DMS 273 treated with DMSO at 0.1 percent for 48 hours (cell line): ENCODE data around the gene CLCNKA.
"Not testable (repeated sequence)": the region's sequence is repeated elsewhere in the genome, so short reads cannot be mapped to it uniquely, and the experiment has no call there.

Experiments used
- DNase-seq: peaks from one replicate; lab custom pipeline; 2025; lab: John Stamatoyannopoulos, UW

CLCNKA gene

DNA sequence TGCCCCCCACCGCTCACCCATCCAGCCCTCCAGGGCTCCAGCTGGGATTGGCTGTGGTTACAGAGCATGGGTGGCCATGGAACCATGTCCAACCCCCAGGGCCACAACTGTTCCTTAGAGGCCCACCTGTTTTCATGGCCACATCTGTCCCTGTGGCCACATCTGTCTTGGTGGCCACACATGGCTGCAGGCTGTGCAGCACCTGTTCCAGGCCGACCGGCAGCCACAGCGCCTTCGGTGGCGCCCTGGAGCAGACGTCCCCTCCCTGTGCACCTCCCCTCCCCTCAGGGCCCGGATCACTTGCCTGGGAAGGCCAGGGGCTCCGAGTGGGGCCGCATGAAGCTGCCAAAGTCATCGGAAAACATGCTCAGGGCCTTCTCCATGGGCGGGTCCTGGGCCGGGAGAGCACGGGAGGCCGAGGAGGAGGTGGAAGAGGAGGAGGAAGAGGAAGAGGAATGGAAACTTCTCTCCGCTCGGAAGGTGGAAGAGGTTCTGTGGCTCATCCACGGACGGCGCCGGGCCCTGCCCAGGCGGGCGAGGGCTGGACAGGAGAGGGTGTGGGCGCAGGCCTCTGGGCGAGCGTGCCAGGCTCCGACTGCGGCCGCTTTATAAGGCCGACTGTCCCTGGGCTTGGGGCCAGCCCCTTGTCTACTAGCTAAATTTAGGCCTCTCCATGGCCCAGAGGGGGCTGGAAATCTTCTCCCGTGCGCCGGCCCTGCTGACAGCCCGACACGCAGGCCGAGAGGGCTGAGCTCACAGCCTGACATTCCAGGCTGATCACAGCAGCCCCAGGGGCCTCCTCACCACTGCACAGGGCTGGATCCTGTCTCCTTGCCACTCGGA lies 4.2 kb upstream of the CLCNKA start, which contains the start of gene HSPB7:
HSPB7 (minus strand) TSS at position 583 of the 843 bp plus-strand sequence; CDS start at position 503, 80 bp downstream.
- no peak for DNase-seq

DNA sequence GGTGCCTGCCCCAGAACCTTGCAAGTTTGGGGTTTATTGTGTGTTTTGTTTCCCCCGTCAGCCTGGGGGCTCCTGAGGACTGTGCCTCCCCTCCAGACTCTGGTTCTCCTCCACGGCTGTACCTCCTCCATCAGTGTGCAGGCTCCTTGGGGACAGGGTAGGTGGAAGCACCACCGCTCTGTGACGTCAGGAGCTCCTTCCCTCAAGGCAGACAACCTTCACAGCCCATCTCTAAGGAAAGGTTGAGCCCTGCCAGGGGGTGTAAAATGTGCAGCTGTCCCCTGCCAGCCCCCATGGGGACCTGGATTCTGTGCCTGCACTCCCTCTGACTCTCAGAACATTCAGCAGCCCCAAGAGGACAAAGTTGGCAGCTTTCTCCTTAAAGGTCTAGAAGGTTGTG lies 3.5 kb upstream of the CLCNKA start:
- no peak for DNase-seq

DNA sequence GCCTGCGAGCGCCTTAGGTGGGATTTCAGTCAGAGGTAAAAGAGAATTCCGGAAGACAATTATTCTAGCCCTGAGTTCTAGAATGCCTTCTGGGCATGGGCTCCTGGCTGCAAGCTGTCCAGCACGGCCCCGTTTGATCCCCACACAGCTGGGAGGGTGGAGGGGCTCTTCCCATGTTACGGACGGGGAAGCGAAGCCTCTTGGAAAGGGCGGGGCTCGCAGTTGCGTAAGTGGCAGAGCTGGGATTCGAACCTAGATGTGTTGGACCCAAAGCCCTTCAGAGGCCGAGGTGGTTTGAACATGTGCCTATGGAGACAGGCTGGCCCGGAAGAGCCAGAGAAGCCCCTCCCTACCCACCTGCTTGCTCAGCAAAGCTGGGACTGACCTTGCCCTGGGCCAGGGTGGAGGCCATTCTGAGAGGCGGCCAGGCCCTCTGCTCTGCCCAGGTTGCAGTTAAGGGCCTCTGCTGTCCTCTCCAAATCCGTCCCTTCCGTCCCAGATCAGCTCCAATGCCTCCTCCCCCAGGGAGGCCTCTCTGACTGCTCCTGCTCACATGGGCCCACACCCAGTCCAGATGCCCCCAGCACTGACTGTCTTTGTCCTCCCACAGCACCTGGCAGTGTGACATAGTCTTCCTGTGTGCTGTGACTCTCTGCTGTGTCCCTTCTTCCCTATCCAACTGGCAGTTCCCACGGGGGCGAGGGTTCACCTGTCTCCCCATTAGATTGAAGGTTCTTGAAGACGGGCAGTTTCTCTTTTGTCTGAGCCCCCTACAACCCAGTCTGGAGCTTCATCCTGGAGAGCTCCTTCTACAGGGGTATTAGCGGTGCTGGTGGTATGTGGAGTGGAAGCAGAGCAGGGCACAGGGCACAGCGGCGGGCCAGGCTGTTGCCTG lies 2.8 kb upstream of the CLCNKA start:
- DNase-seq: no peak

DNA sequence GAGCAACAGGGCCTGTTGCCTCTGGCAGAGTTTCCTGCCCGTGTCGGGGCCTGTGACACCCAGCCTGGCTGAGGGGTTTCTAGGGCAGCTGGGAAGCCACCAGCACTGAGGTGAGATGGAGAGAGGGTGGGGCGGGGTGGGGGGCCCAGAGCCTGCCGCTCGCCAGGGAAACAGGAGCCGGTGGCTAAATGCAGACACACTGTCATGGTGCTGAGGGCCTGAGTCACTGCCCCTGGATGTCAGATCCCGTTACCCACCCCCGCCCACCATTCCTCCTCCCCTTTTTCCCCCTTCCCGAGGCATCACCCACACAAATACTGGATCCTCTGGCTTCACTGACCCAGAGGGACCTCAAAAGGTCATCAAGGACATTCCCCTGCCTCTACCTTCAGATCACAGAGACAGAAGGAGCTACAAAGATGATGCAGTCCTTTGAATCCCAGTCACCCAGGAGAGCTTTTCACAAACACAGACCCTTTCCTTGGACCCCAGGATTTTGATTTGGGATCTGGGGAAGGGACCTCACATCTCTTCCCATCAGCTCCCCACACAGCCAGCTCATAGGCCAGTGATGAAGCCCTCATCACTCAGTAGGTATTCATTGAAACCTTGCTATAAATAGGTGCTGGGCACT lies 2.1 kb upstream of the CLCNKA start:
- DNase-seq: no peak

DNA sequence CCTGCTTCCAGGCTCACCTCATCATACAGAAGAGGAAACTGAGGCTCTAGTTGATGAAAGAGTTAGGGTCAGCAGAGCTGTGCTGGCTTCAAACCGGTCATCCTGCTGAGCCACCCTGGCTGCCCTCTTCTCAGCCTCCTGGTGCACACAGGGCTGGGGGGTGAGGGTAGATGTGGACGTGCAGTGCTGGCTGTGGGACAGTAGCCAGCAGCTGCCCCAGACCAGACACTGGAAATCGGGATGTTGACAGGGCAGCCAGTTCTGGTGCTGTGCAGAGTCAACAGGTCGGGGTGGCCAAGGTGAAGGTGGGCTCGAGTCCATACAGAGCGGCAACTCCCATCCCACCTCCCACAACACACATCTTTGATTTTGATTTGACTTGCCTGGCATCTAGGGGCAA lies 1.5 kb upstream of the CLCNKA start:
- DNase-seq: no peak

DNA sequence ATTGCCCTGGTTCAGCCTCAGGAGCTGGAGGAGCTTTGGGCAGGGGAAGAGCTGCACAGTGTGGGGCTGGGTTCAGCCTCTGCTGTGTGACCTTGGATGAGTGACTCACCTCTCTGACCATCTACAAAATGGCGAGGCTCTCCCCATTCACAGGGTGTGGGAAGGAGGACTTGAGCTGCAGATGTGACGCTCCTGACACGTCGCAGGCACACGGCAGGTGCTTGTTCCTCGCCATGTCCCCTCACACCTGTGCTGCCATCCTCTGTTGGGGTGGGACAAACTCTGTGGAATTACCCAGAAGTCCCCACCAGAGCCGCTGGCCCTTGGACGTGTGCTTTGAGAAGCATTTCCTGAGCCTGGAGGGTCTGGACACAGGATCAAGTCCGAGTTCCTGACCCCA lies 958 bp upstream of the CLCNKA start:
- not testable (repeated sequence) for DNase-seq

DNA sequence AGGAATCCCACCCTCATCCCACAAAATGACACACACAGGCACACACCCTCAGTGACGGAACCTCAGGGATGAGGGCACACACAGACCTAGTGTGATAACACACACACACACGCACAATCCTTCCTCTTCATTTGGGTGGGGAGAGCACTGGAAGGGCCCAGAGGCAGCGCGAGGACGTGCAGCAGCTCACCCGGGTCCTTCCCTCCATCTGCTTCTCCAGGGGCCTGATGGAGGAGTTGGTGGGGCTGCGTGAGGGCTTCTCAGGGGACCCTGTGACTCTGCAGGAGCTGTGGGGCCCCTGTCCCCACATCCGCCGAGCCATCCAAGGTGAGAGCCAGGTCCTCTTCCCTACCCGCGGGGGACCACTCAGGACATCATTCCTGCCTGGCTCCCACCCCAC lies 557 bp downstream of the CLCNKA start:
- DNase-seq: no peak

DNA sequence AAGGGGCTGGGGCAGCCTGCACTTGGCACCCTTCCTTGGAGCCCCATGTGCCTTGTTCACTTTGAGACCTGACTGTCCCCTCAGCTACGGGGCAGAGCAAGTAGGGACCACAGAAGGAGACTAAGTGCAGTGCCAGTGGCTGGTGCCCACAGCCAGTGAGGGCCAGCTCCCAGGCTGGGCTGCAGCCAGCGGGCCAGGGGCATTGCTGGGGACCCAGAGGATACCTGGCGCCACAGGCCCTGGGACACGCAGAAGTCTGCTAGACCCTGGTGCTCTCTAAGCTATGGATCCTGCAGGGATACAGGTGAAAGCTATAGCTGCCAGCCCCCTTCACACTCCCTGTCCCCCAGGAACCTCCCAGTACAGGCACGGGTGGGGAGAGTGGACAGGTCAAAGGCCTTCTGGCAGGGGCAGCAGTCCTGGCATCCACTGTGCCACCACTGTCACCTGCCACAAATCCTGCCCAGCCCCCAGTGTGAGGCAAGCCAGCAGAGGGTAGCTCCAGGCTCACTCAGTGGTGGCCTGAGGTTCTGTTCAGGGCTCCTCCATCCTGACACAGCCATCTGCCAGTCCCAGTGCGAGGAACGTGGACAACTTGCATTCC lies 1.3 kb downstream of the CLCNKA start:
- no peak for DNase-seq

DNA sequence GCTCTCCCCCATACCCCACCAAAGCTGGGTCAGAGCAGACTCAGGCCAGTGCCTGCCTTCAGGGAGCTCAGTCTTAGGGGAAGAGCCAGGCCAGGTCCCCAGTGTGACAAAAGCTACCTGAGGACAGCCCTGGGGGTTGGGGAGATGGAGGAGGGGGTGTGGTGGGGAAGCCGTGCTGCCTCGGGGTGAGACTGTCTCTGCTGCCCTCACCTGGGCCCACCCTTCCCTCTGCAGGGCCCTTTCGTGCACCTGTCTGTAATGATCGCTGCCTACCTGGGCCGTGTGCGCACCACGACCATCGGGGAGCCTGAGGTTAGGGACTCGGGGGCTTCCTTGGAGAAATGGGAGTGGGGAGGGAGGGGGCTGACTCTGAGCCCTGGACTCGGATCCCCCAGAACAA lies 4.5 kb downstream of the CLCNKA start:
- not testable (repeated sequence) for DNase-seq

DNA sequence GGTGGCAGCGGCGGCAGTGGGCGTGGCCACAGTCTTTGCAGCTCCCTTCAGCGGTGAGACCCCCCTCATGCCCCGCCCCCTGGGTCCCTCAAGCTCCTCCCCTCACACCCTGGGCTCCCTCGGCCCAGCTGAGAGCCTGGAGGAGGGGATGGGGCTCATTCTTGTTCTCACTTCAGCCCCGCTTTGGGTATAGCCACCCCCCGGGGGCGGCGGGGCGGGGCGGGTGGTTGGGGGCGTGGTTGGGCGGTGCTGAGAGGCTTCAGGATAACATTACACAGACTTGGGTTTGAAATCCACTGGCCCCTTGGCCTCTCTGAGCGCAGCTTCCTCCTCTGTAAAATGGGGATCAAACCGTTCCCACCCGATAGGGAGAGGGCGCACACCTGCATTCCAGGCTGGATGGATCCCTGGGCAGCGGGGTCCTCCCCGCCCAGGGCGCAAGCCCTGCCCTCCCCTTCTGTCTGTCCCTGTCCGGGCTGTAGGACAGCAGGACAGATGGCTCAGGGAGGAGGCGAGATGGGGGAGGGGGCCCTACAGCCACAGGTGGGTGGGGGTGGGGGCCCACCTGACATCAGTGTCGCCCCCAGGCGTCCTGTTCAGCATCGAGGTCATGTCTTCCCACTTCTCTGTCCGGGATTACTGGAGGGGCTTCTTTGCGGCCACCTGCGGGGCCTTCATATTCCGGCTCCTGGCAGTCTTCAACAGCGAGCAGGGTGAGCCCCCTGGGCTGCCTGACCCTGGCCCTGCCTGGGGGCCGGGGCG lies 5.1 kb downstream of the CLCNKA start:
- DNase-seq: no peak

DNA sequence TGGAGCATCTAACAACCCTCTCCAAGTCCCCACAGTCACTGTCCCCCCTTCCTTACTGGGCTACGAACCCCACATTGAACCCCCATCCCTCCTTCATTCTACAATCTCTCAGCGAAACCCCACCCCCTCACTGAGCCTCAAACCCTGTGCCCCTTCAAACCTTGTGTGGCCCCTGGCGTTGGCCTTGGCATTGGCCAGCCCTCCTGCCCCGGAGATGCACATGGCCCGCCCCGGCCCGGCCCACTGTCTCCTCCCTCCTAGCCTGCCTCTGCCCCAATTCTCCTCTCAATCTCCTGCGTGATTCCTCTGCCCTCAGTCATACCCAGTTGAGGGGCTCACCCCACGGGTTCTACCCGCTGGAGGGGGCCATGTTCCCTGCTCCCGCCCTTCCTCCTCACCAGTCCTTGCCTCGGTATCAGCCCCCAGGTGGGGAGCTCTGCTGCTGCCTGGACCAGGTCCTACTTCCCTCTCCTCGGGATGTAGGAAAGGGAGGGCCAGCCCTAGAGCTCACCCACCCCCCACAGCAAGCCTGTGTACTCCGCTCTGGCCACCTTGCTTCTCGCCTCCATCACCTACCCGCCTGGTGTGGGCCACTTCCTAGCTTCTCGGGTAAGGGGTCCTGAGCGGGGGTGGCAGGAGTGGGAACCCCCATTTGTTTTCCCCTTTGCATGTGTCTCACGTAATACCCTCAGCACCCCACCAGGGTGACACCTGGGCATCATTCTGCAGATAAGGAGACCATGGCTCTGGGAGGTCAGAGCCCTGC lies 6.6 kb downstream of the CLCNKA start:
- no peak for DNase-seq

DNA sequence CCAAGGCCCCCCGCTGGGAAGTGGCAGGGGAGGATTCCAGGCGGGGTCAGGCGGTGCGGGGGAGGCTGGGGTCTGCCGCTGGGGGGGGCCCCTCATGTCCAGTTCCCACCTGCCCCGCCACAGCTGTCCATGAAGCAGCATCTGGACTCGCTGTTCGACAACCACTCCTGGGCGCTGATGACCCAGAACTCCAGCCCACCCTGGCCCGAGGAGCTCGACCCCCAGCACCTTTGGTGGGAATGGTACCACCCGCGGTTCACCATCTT lies 7.1 kb downstream of the CLCNKA start:
- not testable (repeated sequence) for DNase-seq

DNA sequence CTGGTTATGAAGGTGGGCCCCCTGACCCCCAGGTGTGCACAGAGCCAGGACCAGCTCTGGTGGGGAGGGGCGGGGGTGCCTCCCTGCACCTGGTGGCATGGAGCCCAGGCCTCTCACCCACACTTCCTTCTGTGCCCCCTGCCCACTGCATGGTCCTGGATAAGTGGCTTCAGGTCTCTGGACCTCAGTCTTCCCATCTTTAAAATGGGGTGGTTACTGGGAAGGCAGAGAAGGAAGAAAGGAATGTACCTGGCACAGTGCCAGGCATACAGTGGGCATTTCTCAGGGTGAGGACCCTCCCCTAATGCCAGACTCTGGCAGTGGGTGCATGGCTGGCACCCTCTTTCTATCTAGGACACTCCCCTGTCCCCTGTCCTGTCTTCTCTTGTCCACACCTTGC lies 7.5 kb downstream of the CLCNKA start:
- no peak for DNase-seq

DNA sequence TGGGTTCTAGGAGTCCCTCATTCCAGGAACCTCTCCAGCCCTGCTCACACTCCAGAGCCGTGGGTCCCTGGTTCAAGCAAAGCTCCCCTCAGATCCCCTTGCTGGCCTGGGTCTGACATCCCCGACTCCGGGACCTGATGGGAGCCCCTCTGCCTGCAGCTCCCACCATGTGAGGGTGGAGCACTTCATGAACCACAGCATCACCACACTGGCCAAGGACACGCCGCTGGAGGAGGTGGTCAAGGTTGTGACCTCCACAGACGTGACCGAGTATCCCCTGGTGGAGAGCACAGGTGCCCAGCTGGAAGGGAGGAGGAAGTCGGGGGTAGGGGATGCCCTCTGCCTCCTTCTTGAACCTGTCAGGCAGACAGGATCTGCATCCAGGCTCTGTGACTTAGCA lies 9.7 kb downstream of the CLCNKA start:
- DNase-seq: no peak

DNA sequence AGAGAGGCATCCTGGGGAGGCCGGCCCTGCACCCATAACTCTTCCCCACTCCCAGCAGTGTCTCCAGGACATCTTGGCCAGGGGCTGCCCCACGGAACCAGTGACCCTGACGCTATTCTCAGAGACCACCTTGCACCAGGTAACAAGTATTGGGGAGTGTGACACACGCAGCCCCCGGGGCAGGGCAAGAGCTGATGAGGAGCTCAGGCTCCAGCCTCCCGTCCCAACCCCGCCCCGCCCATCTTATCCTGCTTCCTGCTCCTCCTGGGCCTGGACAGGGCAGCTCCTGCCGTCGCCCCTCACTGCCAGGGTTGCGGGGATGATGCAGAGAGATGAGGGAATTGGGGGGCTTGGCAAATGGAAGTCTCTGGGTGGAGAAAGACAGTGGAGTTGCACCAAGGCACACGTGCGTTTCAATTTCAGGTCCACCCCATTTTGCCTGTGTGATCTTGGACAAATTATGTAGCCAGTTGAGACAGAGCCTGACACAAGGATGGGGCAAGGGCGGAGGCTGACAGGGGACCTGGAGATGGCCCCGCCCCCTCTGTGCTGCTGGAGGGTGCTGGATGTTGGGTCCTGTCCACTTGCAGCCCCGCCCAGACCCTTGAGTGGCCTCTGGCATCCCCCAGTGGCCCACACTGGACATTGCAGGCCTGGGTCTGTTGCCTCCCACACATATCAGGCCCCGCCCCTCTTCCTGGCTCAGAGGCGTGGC lies 10.7 kb downstream of the CLCNKA start:
- peak; percentile 47 for DNase-seq

DNA sequence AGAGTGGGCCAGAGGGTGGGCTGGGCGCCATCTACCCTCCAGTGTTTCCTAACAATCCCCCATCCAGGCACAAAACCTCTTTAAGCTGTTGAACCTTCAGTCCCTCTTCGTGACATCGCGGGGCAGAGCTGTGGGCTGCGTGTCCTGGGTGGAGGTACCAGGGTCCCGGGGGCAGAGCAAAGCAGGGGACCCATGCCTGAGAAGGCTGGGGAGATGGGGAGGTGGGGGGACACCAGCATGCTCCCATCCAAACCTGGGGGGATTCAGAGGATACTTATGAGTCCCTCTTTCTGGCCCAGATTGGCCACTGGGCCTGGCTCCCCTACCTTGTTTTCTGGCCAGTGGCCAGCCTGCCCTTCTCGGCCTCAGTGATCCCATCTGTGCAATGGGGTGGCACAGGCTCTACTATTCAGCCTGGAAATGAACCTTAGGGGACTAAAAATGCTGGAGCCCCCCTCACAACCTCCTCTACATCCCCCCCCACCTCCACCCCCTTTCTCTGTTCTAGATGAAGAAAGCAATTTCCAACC lies 11.3 kb downstream of the CLCNKA start:
- DNase-seq: not testable (repeated sequence)

DNA sequence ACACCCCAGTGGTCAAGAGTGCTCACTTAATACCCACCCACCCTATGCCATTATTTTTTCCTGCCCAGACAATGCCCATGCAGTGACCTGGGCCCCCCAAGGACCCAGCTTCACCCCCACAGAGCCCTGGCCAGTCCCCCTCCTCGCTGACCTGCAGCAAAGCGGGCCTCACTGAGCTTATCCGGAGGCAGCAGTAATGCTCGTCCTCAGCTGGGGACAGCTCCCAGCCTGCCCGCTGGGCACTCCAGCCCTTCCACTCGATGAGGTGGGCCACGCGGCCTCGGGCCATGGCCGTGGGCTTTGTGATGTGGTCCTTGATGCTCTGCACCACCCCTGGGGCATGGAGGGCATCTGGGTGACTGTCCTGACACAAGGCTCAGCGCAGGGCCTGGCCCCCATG lies 14.6 kb downstream of the CLCNKA start:
- not testable (repeated sequence) for DNase-seq

DNA sequence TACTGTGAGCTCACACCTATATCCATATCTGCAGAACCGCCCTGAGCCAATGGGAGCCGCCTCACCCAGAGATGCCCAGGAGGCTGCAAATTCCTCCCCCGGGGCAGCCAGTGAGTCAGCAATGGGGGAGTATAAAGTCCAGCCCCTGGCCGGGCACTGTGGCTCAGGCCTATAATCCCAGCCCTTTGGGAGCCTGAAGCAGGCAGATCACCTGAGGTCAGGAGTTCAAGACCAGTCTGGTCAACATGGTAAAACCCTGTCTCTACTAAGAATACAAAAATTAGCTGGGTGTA lies 16.7 kb downstream of the CLCNKA start:
- DNase-seq: no peak

DNA sequence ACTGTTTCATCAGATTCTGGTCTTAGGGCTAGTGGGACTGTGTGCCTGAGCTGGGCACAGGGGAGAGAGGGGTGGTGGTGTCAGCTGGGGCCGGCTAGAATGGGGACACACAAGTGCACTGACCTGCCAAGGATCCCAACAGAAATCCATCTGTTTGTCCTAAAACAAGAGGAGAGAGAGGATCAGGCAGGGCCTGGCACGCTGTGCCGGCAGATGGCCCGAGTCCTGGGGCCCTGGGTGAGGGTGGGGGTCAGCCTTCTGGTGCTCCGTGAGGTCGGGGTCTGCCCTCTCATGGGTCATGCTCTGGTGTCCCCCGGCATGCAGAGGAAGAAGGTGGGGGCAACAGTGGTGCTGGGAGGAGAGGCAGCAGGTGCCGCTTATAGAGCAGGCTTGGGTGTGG lies 18.0 kb downstream of the CLCNKA start:
- not testable (repeated sequence) for DNase-seq

DNA sequence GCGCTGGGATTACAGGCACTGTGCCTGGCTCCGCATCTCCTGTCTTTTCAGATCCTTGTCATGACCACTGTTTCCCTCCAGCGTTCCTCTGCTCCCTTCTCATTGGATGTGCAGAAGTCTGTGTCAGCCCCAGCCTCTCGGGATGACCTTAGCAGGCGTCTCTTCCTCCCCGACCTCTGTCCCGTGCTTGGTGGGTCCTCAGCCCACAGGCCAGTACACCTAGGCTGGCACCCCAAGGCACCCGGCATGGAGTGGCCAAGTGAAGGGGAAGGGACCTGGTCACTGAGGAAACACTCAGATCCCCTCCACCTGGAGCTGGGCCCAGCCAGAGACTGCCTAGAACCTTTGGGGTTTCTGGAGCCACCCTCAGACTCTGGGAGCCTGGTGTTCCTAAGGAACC lies 19.4 kb downstream of the CLCNKA start:
- no peak for DNase-seq
